ENCODE measurements around the gene CDC20. TPM values are rescaled to one million over a fixed set of nuclear protein-coding genes. Genes with fewer than 3 reads are reported as not detected.

CDC20 gene
- total and polyA plus RNA-seq, 10 of the 15 experiments (the other 5 are each of a cell fraction or from before 2014, with no cell fraction given) = 36.3 to 347 (median 150) TPM

DNA sequence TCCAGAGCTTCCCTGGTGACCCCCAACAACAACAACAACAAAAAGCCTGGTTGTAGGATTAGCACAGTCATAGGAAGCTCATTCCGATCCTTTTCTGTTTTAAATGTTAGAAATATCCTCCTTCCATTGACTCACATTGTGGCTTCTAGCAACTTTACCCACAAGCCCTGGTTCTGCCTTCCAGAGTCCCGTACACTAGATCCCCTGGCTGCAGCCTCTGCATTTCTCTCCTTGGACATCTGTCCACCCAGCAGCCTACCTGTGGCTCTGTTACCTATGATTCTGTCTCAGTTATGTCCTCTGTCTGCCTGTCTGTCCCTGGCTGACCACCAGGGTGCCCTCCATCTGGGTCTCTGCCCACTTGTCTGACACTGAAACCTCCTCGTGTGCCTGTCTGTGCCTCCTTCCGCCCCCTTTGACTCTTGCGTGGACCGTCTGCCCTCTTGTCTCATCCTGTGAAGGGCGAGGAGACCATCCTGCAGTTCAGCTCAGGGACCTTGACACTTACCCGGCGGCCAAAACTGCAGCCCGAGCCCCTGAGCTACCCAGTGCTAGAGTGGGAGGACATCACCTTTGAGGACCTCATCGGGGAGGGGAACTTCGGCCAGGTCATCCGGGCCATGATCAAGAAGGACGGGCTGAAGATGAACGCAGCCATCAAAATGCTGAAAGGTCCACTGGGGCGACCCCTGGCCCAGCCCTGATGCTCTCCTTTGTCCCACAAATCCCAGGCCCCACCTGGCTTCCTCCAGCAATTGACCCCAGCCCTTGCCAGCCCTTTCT is 41.9 kb upstream of the CDC20 start (continued):
- no peak for TF ChIP-seq EP300 (IDR thresholded peaks at IDR 0.05; ENCODE audit: borderline replicate concordance in 1 of 2, control insufficient read depth in 1 of 2, low read depth in 2 of 2, low read length in 2 of 2)

DNA sequence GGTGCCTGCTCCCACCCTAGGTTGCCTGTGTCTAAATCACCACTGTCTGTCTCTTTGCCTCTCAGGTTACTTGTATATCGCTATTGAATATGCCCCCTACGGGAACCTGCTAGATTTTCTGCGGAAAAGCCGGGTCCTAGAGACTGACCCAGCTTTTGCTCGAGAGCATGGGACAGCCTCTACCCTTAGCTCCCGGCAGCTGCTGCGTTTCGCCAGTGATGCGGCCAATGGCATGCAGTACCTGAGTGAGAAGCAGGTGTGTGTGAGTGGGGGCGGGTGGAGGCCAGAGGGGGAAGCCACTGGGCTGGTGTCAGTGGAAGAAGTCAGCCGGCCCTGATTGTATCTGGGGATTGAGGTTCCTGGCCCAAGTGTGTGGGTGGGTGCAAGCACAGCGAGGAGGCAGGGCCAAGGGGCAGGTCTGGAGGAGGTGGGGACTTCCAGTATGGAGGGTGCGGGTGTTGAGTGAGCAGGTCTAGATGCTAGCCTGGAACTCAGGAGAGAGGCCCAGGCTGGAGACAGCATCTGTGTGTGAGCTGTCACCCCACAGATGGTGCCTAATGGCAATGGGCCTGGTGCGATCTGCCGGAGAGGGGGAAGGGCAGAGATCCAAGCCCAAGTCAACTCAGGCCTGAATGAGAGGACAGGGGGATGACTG is 40.8 kb upstream of the CDC20 start:
- Histone ChIP-seq H3K9me3 (replicated peaks; ENCODE audit: control insufficient read depth, insufficient read depth, low read length) (no peaks in the 10 kb centered on the region), H3K27me3 (replicated peaks in 1 of 2; ENCODE audit: control insufficient read depth in 2 of 2, insufficient read depth in 2 of 2, low read length in 1 of 2) (no peaks in the 10 kb centered on the region), H3K4me1 (ENCODE audit: control insufficient read depth, insufficient read depth, low read length) (no peaks in the 10 kb centered on the region), H3K4me2 (ENCODE audit: control insufficient read depth, insufficient read depth) (no peak overlapping the region), H4K20me1 (ENCODE audit: control insufficient read depth, insufficient read depth) (no peaks in the 10 kb centered on the region), H3K9ac (ENCODE audit: control insufficient read depth, insufficient read depth, low read length) (no peak overlapping the region), H3K36me3 (ENCODE audit: control insufficient read depth in 2 of 2, insufficient read depth in 2 of 2, low read length in 1 of 2) (no peaks in the 10 kb centered on the region), H3K4me3 (no peak overlapping the region), H3K79me2 (ENCODE audit: control insufficient read depth, insufficient read depth, low read length) (no peaks in the 10 kb centered on the region), H3K27ac (ENCODE audit: control insufficient read depth, insufficient read depth) (no peak overlapping the region), H2AFZ (ENCODE audit: control insufficient read depth, low read depth, low read length) (no peak overlapping the region)
- ChIA-PET CTCF (interaction anchor here (0.6 kb wide), 1 partner anchor 1277 kb away, joined by 6 read pairs; no protein-coding TSS in a partner anchor), POLR2A (no interaction called here), RAD21 (ENCODE audit: unreplicated experiment) (no interaction called here), SMC1A (ENCODE audit: uncharacterized antibody, unreplicated experiment) (interaction anchor here (0.5 kb wide), 1 partner anchor 863 kb away, joined by 3 read pairs; no protein-coding TSS in a partner anchor)
- intact Hi-C loops (cut with micrococcal nuclease; ENCODE audit: unreplicated experiment) (no loop called here), in situ Hi-C loops (cut with MboI) (no loop called here)
- no peak for FAIRE-seq
- no peak for DNase-seq (ENCODE audit: low read depth, low spot score)
- BruUV-seq (replicated peaks) = no TSS peak
- WGBS (ENCODE audit: insufficient coverage, insufficient replicate concordance, low lambda C conversion rate, missing lambda C conversion rate) = 64% methylated on average over 15 of the region's 15 CpGs
- ATAC-seq = peak; percentile 56
- no peak for TF ChIP-seq HDAC2 (IDR thresholded peaks at IDR 0.05)
- TF ChIP-seq RB1 (IDR thresholded peaks at IDR 0.05; ENCODE audit: borderline replicate concordance) = no peak
- TF ChIP-seq RCOR1 (conservative IDR thresholded peaks at IDR 0.05; ENCODE audit: low read depth, low read length) = no peak
- TF ChIP-seq, protein P1, sequence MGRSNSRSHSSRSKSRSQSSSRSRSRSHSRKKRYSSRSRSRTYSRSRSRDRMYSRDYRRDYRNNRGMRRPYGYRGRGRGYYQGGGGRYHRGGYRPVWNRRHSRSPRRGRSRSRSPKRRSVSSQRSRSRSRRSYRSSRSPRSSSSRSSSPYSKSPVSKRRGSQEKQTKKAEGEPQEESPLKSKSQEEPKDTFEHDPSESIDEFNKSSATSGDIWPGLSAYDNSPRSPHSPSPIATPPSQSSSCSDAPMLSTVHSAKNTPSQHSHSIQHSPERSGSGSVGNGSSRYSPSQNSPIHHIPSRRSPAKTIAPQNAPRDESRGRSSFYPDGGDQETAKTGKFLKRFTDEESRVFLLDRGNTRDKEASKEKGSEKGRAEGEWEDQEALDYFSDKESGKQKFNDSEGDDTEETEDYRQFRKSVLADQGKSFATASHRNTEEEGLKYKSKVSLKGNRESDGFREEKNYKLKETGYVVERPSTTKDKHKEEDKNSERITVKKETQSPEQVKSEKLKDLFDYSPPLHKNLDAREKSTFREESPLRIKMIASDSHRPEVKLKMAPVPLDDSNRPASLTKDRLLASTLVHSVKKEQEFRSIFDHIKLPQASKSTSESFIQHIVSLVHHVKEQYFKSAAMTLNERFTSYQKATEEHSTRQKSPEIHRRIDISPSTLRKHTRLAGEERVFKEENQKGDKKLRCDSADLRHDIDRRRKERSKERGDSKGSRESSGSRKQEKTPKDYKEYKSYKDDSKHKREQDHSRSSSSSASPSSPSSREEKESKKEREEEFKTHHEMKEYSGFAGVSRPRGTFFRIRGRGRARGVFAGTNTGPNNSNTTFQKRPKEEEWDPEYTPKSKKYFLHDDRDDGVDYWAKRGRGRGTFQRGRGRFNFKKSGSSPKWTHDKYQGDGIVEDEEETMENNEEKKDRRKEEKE (IDR thresholded peaks at IDR 0.05) = no peak
- no peak for TF ChIP-seq RAD21 (IDR thresholded peaks at IDR 0.05; ENCODE audit: insufficient read depth, low read depth, low read length)
- TF ChIP-seq JUNB (IDR thresholded peaks at IDR 0.05) = no peak
- no peak for TF ChIP-seq SMAD1 (IDR thresholded peaks at IDR 0.05; ENCODE audit: low read depth, partially characterized antibody)
- TF ChIP-seq, protein P2, sequence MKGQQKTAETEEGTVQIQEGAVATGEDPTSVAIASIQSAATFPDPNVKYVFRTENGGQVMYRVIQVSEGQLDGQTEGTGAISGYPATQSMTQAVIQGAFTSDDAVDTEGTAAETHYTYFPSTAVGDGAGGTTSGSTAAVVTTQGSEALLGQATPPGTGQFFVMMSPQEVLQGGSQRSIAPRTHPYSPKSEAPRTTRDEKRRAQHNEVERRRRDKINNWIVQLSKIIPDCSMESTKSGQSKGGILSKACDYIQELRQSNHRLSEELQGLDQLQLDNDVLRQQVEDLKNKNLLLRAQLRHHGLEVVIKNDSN (IDR thresholded peaks at IDR 0.05; ENCODE audit: borderline replicate concordance, extremely low read length, insufficient read depth, low read depth, low read length) = no peak
- no peak for TF ChIP-seq TBL1XR1 (IDR thresholded peaks at IDR 0.05; ENCODE audit: low read depth, low read length)
- no peak for TF ChIP-seq MEF2A (IDR thresholded peaks at IDR 0.05; ENCODE audit: insufficient read depth, low read depth, low read length)
- TF ChIP-seq NFIC (IDR thresholded peaks at IDR 0.05; ENCODE audit: low read depth, low read length) = no peak
- TF ChIP-seq HDGF (IDR thresholded peaks at IDR 0.05) = no peak

Measured in GM12878 (cell line).